ENCODE data around the gene ZNF654.
"Not testable (repeated sequence)": the region's sequence is repeated elsewhere in the genome, so short reads cannot be mapped to it uniquely, and the experiment has no call there.

The ZNF654 gene

DNA sequence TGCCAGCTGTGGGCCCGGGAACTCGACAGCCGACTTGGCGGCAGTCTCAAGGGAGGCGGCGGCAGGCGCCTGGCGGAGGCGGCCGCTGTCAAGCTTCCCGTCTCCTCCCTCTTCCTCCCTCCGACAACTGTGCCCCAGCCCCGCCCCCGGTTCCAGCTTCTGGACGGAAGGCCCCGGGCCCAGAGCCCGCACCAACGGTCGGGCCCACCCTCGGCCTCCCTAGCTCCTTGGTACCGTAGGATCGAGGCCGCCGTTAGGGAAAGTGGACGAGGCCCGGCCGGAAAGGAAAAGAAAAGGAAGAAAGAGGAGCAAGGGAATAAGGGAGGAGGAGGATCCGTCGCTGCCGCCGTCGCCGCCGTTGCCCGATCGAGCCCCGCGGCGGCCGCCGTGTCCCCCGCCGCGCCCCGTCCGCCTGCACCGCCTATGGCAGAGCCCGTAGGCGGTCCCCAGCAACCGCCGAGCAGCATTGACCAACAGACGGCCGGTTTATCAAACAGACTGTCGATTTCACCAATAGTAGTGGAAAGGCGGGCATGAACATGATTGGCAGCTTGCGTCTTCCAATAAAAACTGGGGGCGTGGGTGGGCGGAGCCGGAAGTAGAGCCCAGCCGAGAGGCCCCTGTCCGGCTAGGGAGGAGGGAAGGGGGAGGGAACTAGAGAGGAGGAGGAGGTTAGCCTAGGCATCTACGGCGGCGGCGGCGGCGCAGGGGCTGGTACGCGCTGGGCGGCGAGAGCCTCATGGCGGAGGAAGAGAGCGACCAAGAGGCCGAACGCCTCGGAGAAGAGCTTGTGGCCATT, at the start of gene ZNF654, which contains the start of gene CGGBP1:
ZNF654 (plus strand) TSS at position 675 of the 799 bp plus-strand sequence; CDS start at position 740, 65 bp downstream.
CGGBP1 (minus strand) TSS at position 425 of the 799 bp plus-strand sequence. CDS start 3,029 bp downstream, outside the sequence.
- peak; percentile 94 to 99 (median 98) for DNase-seq (ENCODE audit: low read depth in 3 of 3, low spot score in 1 of 3)

GRCh38 chr3:88010810-88011209, 48.2 kb upstream of the ZNF654 start:
- no peak for DNase-seq (ENCODE audit: low read depth in 3 of 3, low spot score in 1 of 3)

DNA sequence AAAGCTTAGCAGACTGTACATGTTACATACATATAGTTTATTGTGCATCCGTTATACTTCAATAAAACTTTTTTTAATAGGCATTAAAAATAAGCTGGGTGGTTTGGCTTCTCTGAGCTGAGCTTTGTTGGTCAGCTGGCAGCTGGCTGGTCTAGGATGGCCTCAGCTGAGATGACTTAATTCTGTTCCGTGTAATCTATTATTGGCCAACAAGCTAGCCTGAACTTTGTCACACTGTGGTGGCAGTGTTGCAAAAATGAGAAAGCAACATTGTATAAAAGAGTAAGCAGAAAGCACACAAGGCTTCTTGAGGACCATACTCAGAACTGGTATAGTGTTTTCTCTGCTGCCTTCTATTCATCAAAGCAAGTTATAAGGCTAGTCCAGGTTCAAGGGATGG, 45.5 kb upstream of the ZNF654 start:
- no peak for DNase-seq (ENCODE audit: low read depth in 3 of 3, low spot score in 1 of 3)

DNA sequence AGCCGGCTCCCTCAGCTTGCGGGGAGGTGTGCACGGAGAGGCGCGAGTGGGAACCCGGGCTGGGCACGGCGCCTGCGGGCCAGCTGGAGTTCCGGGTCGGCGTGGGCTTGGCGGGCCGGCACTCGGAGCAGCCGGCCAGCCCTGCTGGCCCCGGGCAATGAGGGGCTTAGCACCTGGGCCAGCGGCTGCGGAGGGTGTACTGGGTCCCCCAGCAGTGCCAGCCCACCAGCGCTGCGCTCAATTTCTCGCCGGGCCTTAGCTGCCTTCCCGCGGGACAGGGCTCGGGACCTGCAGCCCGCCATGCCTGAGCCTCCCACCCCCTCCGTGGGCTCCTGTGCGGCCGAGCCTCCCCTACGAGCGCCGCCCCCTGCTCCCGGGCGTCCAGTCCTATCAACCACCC, 43.4 kb upstream of the ZNF654 start:
- DNase-seq (ENCODE audit: low read depth in 3 of 3, low spot score in 1 of 3): not testable (repeated sequence)

GRCh38 chr3:88019024-88019423, 40.0 kb upstream of the ZNF654 start:
- DNase-seq (ENCODE audit: low read depth in 3 of 3, low spot score in 1 of 3): no peak

DNA sequence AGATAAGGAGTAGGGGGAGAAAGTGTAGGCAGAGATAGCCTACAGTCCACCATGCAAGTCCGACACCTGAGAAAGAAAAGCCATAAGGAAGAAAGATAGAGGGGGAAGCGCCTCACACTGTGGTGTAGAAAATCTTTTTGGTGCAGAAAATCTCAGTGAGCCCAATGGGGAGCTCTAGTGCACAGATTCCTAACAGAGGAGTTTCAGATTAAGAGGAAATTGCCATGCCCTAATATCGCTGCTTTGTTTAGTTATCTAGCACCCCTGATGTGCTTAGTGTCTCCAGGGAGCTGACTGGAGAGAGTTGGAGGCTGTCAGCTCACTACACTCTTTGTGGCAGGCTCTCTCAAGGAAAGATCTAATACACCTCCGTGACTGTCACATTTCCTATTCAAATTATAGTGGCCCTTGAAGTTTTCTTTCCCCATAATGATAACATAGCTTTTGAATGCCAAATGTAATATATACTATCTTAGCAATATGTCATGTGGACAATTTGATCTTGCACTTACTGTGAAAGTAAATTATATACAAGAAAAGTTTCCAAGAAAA, 34.0 kb upstream of the ZNF654 start:
- no peak for DNase-seq (ENCODE audit: low read depth in 3 of 3, low spot score in 1 of 3)

DNA sequence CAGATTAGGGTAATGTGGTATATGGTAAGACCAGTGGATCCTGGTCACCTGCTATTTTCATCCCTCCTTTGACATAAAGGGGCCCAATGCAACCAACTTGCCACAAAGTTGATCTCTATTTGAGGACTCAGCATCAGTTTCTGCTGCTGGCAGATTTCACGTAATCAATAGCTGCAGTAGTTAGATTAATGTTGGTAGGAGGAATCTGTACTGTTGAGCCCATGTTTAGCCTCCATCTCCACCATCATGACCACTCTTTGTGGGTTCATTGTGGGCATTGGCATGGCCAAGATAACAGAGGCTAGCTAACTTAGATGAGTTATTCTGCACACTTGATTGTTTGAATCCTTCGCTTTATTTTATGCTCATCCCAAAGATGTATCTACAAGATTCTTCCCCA, 30.2 kb upstream of the ZNF654 start:
- DNase-seq (ENCODE audit: low read depth in 3 of 3, low spot score in 1 of 3): no peak

GRCh38 chr3:88030210-88030609, 28.8 kb upstream of the ZNF654 start:
- DNase-seq (ENCODE audit: low read depth in 3 of 3, low spot score in 1 of 3): no peak

GRCh38 chr3:88031642-88032077, 27.4 kb upstream of the ZNF654 start:
- DNase-seq (ENCODE audit: low read depth in 3 of 3, low spot score in 1 of 3): no peak

GRCh38 chr3:88032245-88032644, 26.8 kb upstream of the ZNF654 start:
- DNase-seq (ENCODE audit: low read depth in 3 of 3, low spot score in 1 of 3): no peak

- no peak for DNase-seq (ENCODE audit: low read depth in 3 of 3, low spot score in 1 of 3)
Observed at GRCh38 chr3:88033079-88033478, 26.0 kb upstream of the ZNF654 start.

GRCh38 chr3:88033808-88034207, 25.2 kb upstream of the ZNF654 start:
- DNase-seq (ENCODE audit: low read depth in 3 of 3, low spot score in 1 of 3): no peak

DNA sequence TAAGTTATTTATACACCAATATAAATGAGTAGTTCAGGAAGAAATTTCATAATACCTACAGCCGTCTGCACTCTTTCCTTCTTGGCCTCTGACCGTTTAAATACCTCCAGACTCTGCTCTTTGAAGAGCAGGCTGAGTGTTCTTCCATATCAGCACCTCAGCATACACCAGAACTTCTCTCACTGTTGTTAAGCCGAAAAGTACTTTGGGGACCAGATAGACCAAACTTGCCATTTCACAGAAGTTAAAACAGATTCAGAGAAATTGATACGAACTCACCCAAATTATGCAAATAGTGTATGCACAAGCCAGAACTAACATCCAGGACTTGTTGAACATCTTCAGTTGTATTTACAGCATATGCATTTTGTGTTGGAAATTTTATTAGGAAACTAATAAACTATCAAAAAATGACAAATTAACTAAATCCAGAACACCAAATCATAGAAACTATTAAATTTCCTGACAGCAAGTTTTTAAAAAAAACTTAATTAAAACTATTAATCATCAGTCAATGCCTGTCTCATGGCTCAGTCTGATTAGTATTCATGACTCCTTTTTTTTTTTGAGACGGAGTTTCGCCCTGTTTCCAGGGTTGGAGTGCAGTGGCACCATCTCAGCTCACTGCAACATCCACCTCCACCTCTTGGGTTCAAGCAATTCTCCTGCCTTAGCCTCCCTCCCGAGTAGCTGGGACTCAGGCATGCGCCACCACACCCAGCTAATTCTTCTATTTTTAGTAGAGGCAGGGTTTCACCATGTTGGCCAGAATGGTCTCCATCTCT, 24.4 kb upstream of the ZNF654 start:
- DNase-seq (ENCODE audit: low read depth in 3 of 3, low spot score in 1 of 3): no peak

GRCh38 chr3:88036221-88036620, 22.8 kb upstream of the ZNF654 start:
- no peak for DNase-seq (ENCODE audit: low read depth in 3 of 3, low spot score in 1 of 3)

- no peak for DNase-seq (ENCODE audit: low read depth in 3 of 3, low spot score in 1 of 3)
Observed at GRCh38 chr3:88038566-88038965, 20.5 kb upstream of the ZNF654 start.

DNA sequence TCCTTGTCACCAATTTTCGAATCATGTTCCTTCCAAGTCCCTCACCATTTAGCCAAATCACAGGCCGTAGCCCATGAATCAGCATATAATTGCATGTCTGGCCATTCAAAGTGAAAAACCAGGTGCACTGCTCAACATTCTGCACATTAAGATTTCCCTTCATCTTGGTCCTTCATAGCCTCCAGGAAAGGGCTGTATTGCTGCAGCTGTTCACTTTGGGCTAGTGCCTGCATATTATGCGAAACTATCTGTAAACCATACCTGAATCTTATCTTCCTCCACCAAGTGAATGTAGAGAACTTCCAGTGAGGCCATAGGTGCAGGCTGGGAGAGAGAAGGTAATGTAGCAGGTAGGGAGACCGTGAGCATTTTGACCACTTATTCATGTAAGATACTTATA, 18.5 kb upstream of the ZNF654 start:
- DNase-seq (ENCODE audit: low read depth in 3 of 3, low spot score in 1 of 3): no peak

DNA sequence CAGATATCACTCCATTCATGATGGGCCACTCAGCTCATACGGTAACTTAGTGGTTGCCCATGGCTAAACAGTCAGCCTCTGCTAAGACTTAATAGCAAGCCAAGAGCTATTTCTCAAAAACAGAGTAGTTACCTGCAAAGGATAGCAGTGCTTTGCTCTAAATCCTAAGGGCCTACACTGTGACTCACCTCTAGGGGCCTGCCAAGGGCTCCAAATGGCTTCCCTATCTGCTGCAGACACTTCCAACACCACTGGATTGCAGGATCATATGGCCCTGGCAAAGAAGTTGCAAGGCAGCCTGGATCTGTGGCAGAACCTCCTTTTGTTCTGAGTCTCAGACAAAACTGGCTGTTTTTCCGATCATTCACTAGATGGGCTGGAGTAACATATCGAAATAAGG, 18.1 kb upstream of the ZNF654 start:
- DNase-seq (ENCODE audit: low read depth in 3 of 3, low spot score in 1 of 3): no peak

GRCh38 chr3:88044411-88044810, 14.6 kb upstream of the ZNF654 start:
- DNase-seq (ENCODE audit: low read depth in 3 of 3, low spot score in 1 of 3): no peak

DNA sequence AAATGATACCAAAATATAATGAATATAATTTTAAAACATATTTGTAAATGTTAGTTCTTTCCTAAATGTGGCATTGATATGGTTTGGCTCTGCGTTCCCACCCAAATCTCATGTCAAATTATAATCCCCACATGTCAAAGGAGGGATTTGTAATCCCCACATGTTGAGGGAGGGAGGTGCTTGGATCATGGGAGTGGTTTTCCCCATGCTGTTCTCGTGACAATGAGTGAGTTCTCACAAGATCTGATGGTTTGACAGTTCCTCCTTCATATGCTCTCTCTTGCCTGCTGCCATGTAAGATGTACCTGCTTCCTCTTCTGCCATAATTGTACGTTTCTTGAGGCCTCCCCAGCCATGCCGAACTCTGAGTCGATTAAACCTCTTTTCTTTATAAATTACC, 12.3 kb upstream of the ZNF654 start:
- no peak for DNase-seq (ENCODE audit: low read depth in 3 of 3, low spot score in 1 of 3)

- no peak for DNase-seq (ENCODE audit: low read depth in 3 of 3, low spot score in 1 of 3)
Observed at GRCh38 chr3:88057630-88058305, 1.3 kb upstream of the ZNF654 start.

GRCh38 chr3:88058306-88058580, 812 bp upstream of the ZNF654 start:
- DNase-seq (ENCODE audit: low read depth in 3 of 3, low spot score in 1 of 3): no peak
